ENCODE data around the gene CFAP97D2.

CFAP97D2 gene

DNA sequence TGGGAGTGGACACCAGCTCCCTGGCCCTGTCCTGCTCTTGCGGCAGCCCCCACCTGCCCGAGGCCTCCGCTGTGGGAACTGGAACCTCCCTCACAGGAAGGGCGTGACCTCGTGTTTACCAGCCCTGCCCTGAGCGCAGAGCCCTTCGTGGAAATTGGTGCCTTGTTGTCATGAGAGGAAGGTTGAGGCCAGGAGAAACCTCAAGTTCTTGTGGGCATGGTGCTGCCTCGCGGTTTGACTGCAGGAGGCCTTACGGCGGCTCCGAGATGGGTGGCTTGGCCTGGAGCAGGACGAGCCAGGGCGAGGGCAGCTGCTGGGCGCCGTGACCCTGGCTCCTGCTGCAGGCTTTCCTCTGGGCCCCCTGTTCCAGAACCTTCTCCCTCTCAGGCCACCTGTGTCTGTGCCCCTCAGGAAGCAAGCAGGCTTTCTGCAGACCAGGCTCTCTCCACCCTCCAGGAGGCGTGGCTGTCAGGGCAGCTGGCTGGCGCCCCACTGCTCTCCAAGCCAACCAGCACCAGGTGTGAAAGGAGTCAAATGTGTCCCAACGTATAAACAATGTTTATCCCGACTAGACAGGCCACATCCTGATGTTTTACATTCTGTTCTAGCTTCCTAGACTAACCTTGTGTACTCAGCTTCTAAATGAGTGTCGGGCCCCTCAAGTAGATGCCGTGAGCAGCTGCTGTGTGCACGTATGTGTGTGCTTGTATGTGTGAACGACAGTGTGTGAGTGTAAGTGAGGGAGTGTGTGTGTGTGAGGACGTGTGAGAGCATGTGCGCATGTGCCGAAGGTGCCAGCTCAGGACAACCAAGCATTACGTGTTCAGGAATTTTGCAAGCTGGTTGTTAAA is 36.2 kb upstream of the CFAP97D2 start:
- TF ChIP-seq REST (IDR thresholded peaks at IDR 0.05; ENCODE audit: low read depth) (no peak), CEBPB (IDR thresholded peaks at IDR 0.05) (no peak), RAD21 (IDR thresholded peaks at IDR 0.05; ENCODE audit: low read depth) (no peak), TEAD4 (IDR thresholded peaks at IDR 0.05) (no peak)
- TF ChIP-seq, protein P1, sequence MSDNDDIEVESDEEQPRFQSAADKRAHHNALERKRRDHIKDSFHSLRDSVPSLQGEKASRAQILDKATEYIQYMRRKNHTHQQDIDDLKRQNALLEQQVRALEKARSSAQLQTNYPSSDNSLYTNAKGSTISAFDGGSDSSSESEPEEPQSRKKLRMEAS (IDR thresholded peaks at IDR 0.05), result no peak

DNA sequence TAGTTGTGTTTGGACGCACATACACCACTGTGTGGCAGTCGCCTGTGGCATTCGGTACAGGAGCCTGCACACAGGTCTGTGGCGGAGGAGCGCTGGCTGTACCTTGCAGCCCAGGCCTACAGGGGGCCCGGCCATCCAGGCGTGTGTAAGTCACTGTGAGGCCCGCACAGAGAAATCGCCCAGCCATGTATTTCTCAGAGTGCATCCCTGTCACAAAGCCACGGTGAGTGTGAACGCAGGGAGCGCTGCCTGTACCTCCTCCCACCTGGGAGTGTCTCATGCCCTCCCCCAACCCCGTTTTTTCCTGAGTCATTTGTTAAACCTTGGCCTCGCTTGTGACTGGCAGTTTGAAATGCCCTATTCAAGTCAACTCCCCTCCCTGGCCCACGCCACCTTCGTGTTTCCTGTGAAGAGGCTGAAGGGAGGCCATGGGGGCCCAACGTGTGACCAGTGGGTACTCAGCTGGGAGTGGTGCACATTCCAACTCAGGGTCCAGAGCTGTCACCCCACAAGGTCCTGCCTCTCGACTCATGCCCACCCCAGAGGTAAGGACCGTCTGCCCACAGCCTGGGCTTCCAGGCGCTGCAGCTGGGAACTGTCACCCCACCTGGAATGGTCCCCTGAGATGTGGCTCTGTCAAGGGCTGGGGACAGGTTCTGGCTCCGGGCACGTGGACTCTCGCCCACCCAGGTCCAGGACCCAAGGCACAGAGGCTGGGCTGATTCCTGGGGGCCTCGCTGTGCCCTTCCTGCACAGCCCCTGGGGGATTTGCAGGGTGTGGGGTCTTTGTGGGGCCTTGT is 35.1 kb upstream of the CFAP97D2 start:
- TF ChIP-seq TCF12 (IDR thresholded peaks at IDR 0.05; ENCODE audit: low read depth) (no peak), USF1 (IDR thresholded peaks at IDR 0.05) (no peak), TEAD4 (IDR thresholded peaks at IDR 0.05) (no peak), YY1 (IDR thresholded peaks at IDR 0.05; ENCODE audit: low read depth) (no peak), FOXM1 (IDR thresholded peaks at IDR 0.05; ENCODE audit: borderline replicate concordance, low read depth) (no peak), NFIC (IDR thresholded peaks at IDR 0.05) (no peak)

DNA sequence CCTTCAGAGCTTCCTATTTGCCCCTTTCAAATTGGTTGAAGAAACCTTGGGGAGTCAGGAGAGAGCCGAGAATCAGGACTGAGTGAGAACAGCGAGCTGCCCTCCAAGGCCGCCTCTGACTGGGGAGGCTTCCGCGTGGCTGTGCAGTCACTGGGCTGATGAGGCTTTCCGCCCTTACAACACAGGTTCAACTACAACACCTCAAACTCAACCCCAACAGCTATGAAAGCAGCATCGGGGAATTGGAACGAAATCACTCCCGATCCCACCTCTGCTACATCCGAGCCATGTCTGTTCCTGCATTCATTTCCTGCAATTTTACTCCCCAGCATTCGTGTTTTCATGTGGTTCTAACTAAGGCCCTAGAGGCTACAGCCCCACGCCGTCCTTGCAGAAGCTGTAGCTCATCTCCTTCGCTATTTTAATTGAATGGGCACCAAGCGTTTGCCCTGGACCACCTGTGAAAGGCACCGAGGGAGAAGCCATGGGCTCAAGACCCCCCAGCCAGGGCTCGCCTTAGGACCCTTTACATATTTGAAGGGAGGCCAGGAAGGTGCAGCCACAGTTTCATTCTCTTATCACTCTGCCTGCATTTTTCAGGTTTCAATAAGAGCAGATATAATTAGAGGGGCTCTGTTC is 34.3 kb upstream of the CFAP97D2 start:
- TF ChIP-seq CEBPB (IDR thresholded peaks at IDR 0.05) (no peak), EP300 (IDR thresholded peaks at IDR 0.05; ENCODE audit: borderline replicate concordance) (no peak), YY1 (IDR thresholded peaks at IDR 0.05; ENCODE audit: low read depth) (no peak), TEAD4 (IDR thresholded peaks at IDR 0.05) (no peak), ZBTB7A (IDR thresholded peaks at IDR 0.05; ENCODE audit: low read depth) (no peak), FOXM1 (IDR thresholded peaks at IDR 0.05; ENCODE audit: borderline replicate concordance, low read depth) (no peak), USF1 (IDR thresholded peaks at IDR 0.05) (no peak), RAD21 (IDR thresholded peaks at IDR 0.05; ENCODE audit: low read depth) (no peak), REST (IDR thresholded peaks at IDR 0.05; ENCODE audit: low read depth) (no peak), TCF12 (IDR thresholded peaks at IDR 0.05; ENCODE audit: low read depth) (no peak), EGR1 (IDR thresholded peaks at IDR 0.05) (no peak), TAF1 (IDR thresholded peaks at IDR 0.05; ENCODE audit: low read depth) (no peak), CREB1 (IDR thresholded peaks at IDR 0.05; ENCODE audit: low read depth) (no peak), NFIC (IDR thresholded peaks at IDR 0.05) (no peak)
- TF ChIP-seq, protein P1 (IDR thresholded peaks at IDR 0.05), result no peak

GRCh38 chr13:114145256-114145655 is 33.8 kb upstream of the CFAP97D2 start:
- no peak for TF ChIP-seq USF1 (IDR thresholded peaks at IDR 0.05)
- TF ChIP-seq, protein P1 (IDR thresholded peaks at IDR 0.05), result no peak
- no peak for TF ChIP-seq REST (IDR thresholded peaks at IDR 0.05; ENCODE audit: low read depth)
- no peak for TF ChIP-seq YY1 (IDR thresholded peaks at IDR 0.05; ENCODE audit: low read depth)
- no peak for TF ChIP-seq TCF12 (IDR thresholded peaks at IDR 0.05; ENCODE audit: low read depth)

All from Ishikawa (cell line).